Naive thymus-derived CD8-positive, alpha-beta T cell (primary cell): ENCODE measurements around the gene MUC5B. TPM values are rescaled to one million over a fixed set of nuclear protein-coding genes. Genes with fewer than 3 reads are reported as not detected.
A peak's percentile ranks its signal among the peaks of the same experiment; 100 is the strongest.
"Not testable (repeated sequence)": the region's sequence is repeated elsewhere in the genome, so short reads cannot be mapped to it uniquely, and the experiment has no call there.

ENCODE experiments used
- ATAC-seq, 2 donors: fragments of 150-1000 bp; cut with Tn5 transposase in 1 of 2; sonication (Bioruptor Pico), chemical (Tn5 transposase) in 1 of 2; 1 replicate in 1 of 2; 2 replicates in 1 of 2; pipeline ENCODE4 v1.10.0; 2021; ENCODE audit warnings: mild to moderate bottlenecking in 2 of 2, moderate library complexity in 2 of 2
- POLR2A ChIA-PET: fragments of 350-600 bp; sonication (Branson Sonifier 250); formaldehyde crosslinking; loops from one replicate; lab custom pipeline; 2021; ENCODE audit warnings: antibody characterized with exemption; lab: Charles Lee
- DNase-seq, 10 donors: peaks; one replicate each; pipeline versions ENCODE4 v3.0.0 to v3.0.0-alpha.2; 2020 to 2022
- H3K27ac Mint-ChIP-seq, 10 donors: one replicate each; pipeline ENCODE4 v1.8.0; 2020 to 2022; ENCODE audit warnings: mild to moderate bottlenecking in 10 of 10, mixed read lengths in 10 of 10, moderate library complexity in 4 of 10, inconsistent platforms in 1 of 10
- H3K27me3 Mint-ChIP-seq, 5 donors: one replicate each; pipeline ENCODE4 v1.8.0; 2021 to 2022; ENCODE audit warnings: mixed read lengths in 5 of 5
- H3K36me3 Mint-ChIP-seq, 3 donors: one replicate each; pipeline ENCODE4 v1.8.0; 2020 to 2022; ENCODE audit warnings: mixed read lengths in 3 of 3, mild to moderate bottlenecking in 2 of 3, inconsistent platforms in 1 of 3
- H3K4me1 Mint-ChIP-seq, 4 donors: one replicate each; pipeline ENCODE4 v1.8.0; 2021 to 2022; ENCODE audit warnings: mixed read lengths in 4 of 4
- H3K4me3 Mint-ChIP-seq, 10 donors: one replicate each; pipeline ENCODE4 v1.8.0; 2020 to 2022; ENCODE audit warnings: mild to moderate bottlenecking in 10 of 10, mixed read lengths in 10 of 10, moderate library complexity in 6 of 10, inconsistent platforms in 1 of 10
- H3K9me3 Mint-ChIP-seq, 9 donors: one replicate each; pipeline ENCODE4 v1.8.0; 2020 to 2022; ENCODE audit warnings: mixed read lengths in 9 of 9, mild to moderate bottlenecking in 3 of 9, inconsistent platforms in 1 of 9, moderate library complexity in 1 of 9
- polyA plus RNA-seq, 3 donors: library from polyadenylated mRNA; unstranded; fragments of 300-500 nt; fragmentation: Illumina TruSeq; gene quantifications; one replicate each; pipeline ENCODE4 v1.2.3, GENCODE V29; 2021
- total RNA-seq, 8 experiments: library from RNA in 2 of 8; stranded (reverse) in 2 of 8; gene quantifications; one replicate each; pipeline ENCODE4 v1.2.3 and lab custom pipeline; 2021 to 2026

Gene MUC5B, protein sequence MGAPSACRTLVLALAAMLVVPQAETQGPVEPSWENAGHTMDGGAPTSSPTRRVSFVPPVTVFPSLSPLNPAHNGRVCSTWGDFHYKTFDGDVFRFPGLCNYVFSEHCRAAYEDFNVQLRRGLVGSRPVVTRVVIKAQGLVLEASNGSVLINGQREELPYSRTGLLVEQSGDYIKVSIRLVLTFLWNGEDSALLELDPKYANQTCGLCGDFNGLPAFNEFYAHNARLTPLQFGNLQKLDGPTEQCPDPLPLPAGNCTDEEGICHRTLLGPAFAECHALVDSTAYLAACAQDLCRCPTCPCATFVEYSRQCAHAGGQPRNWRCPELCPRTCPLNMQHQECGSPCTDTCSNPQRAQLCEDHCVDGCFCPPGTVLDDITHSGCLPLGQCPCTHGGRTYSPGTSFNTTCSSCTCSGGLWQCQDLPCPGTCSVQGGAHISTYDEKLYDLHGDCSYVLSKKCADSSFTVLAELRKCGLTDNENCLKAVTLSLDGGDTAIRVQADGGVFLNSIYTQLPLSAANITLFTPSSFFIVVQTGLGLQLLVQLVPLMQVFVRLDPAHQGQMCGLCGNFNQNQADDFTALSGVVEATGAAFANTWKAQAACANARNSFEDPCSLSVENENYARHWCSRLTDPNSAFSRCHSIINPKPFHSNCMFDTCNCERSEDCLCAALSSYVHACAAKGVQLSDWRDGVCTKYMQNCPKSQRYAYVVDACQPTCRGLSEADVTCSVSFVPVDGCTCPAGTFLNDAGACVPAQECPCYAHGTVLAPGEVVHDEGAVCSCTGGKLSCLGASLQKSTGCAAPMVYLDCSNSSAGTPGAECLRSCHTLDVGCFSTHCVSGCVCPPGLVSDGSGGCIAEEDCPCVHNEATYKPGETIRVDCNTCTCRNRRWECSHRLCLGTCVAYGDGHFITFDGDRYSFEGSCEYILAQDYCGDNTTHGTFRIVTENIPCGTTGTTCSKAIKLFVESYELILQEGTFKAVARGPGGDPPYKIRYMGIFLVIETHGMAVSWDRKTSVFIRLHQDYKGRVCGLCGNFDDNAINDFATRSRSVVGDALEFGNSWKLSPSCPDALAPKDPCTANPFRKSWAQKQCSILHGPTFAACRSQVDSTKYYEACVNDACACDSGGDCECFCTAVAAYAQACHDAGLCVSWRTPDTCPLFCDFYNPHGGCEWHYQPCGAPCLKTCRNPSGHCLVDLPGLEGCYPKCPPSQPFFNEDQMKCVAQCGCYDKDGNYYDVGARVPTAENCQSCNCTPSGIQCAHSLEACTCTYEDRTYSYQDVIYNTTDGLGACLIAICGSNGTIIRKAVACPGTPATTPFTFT (N-terminal part only)
- total RNA-seq, result not detected
- polyA plus RNA-seq, result not detected
- total RNA-seq (lab: John Stamatoyannopoulos, UW), result 0 to 0.17 (median 0) reads per million in 6 experiments

DNA sequence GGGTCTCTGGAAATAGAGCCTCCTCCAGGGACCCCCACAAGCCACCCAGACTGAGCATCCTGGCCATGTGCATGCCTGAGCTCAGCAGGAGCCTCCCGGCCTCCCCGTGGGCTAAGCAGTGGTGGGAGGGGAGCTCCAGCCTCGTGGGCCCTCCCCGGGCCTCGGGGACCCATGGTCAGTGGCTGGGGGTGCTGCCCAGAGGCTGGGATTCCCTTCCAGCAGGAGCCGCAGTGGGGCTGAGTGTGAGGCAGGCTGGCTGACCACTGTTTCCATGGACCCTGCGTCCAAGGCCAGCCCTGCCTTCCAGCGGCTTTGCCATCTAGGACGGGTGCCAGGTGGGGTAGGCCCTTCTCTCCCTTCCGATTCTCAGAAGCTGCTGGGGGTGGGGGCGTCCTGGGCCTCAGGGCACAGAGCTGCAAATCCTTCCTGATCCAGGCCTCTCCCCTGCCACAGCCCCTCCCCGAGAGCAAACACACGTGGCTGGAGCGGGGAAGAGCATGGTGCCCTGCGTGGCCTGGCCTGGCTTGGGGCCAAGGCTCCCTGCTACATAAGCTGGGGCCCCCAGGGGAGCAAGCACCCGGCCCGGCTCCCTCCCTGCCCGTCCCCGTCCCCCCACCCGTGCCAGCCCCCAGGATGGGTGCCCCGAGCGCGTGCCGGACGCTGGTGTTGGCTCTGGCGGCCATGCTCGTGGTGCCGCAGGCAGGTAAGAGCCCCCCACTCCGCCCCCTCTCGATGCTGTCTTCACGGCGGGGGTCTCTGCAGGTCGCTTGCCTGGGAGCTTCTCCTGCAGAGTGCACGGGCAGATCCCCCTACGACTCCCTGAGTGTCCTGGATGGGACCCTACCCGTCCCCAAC lies at the start of gene MUC5B:
Gene MUC5B (plus strand): TSS at position 576 of the 855 bp plus-strand sequence. CDS start 58 bp downstream, at position 634.
- no peaks in the 10 kb centered on the region for H3K4me1 Mint-ChIP-seq
- no peak for ATAC-seq
- DNase-seq, result peak in 2 of 10 donors; percentile 5 to 31
- no peak within 1 kb of the TSS for H3K4me3 Mint-ChIP-seq
- POLR2A ChIA-PET, result no interaction called here
- peaks cover 1 to 18% (median 11%) of the 10 kb centered on the region in 5 donors for H3K27me3 Mint-ChIP-seq
- H3K36me3 Mint-ChIP-seq, result no peaks in the 10 kb centered on the region
- H3K9me3 Mint-ChIP-seq, result peaks cover 0 to 4% (median 0%) of the 10 kb centered on the region in 9 donors
- H3K27ac Mint-ChIP-seq, result no peak within 1 kb of the TSS

DNA sequence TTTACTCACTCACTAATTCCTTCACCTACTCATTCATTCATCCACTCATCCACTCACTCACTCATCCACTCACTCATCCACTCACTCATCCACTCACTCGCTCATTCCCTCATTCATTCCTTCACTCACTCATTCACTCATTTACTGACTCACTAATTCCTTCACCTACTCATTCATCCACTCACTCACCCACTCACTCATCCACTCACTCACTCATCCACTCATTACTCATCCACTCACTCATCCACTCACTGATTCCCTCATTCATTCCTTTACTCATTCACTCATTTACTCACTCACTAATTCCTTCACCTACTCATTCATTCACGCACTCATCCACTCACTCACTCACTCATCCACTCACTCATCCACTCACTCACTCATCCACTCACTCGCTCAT lies 49.5 kb upstream of the MUC5B start:
- ATAC-seq, H3K4me3 Mint-ChIP-seq, DNase-seq, H3K4me1 Mint-ChIP-seq, POLR2A ChIA-PET, H3K27ac Mint-ChIP-seq, H3K27me3 Mint-ChIP-seq, H3K36me3 Mint-ChIP-seq, H3K9me3 Mint-ChIP-seq: not testable (repeated sequence)

DNA sequence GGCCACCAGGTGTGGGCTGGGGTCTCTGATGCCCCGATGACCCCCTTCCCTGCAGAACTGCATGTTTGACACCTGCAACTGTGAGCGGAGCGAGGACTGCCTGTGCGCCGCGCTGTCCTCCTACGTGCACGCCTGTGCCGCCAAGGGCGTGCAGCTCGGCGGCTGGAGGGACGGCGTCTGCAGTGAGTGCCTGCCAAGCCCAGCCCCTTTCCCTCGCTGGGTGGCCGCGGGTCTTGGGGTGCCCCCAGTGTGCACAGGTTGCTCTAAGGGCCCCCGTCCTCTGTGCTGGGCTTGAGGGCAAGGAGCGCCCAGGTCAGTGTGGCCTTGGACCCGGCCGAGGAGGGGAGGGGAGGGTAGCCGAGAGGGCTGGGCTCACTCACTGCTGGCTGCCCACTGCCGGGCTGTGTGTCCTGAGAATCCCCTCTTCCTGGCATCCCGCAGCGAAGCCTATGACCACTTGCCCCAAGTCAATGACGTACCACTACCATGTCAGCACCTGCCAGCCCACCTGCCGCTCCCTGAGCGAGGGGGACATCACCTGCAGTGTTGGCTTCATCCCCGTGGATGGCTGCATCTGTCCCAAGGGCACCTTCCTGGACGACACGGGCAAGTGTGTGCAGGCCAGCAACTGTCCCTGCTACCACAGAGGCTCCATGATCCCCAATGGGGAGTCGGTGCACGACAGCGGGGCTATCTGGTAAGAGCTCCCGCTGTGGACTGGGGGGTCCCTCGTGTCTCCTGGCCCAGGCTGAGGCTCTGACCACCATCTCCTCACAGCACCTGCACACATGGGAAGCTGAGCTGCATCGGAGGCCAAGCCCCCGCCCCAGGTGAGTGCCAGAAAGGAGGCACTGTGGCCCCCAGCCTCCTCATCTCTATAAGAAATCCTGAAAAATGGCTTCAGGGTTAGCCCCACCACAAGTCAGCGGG lies 48.2 kb upstream of the MUC5B start:
- POLR2A ChIA-PET, result no interaction called here
- Mint-ChIP-seq H3K27me3 (peaks cover 0 to 8% (median 5%) of the 10 kb centered on the region in 5 donors), H3K4me1 (peaks cover 0 to 2% (median 0%) of the 10 kb centered on the region in 4 donors), H3K4me3 (no peak overlapping the region), H3K9me3 (peaks cover 0 to 4% (median 0%) of the 10 kb centered on the region in 9 donors), H3K36me3 (no peaks in the 10 kb centered on the region), H3K27ac (no peak overlapping the region)
- DNase-seq, result no peak
- no peak for ATAC-seq

DNA sequence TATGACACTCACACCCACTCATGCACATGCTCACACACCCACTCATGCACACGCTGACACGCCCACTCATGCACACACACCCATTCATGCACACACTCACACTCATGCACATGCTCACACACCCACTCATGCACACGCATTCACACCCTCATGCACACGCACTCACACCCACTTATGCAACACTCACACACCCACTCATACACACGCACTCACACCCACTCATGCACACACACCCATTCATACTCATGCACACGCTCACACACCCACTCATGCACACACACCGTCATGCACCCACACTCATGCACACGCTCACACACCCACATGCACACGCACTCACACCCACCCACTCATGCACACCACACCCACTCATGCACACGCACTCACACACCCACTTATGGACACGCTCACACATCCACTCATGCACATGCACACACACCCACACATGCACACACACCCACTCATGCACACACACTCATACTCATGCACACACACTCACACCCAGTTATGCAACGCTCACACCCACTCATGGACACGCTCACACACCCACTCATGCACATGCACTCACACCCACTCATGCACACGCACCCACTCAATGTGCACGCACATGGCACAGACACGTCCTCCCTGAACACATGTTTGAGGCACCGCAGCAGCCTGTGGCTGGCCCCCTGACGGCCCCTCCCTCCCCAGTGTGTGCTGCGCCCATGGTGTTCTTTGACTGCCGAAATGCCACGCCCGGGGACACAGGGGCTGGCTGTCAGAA lies 47.2 kb upstream of the MUC5B start:
- DNase-seq (no peak), ATAC-seq (no peak)
- POLR2A ChIA-PET, result no interaction called here
- H3K4me3 Mint-ChIP-seq, result no peak overlapping the region
- H3K27ac Mint-ChIP-seq, result peak overlapping the region in 1 of 10 donors; percentile 80
- H3K9me3 Mint-ChIP-seq, result peaks cover 0 to 4% (median 0%) of the 10 kb centered on the region in 9 donors
- H3K27me3 Mint-ChIP-seq, result peaks cover 0 to 8% (median 5%) of the 10 kb centered on the region in 5 donors
- peaks cover 0 to 2% (median 0%) of the 10 kb centered on the region in 4 donors for H3K4me1 Mint-ChIP-seq
- no peaks in the 10 kb centered on the region for H3K36me3 Mint-ChIP-seq

DNA sequence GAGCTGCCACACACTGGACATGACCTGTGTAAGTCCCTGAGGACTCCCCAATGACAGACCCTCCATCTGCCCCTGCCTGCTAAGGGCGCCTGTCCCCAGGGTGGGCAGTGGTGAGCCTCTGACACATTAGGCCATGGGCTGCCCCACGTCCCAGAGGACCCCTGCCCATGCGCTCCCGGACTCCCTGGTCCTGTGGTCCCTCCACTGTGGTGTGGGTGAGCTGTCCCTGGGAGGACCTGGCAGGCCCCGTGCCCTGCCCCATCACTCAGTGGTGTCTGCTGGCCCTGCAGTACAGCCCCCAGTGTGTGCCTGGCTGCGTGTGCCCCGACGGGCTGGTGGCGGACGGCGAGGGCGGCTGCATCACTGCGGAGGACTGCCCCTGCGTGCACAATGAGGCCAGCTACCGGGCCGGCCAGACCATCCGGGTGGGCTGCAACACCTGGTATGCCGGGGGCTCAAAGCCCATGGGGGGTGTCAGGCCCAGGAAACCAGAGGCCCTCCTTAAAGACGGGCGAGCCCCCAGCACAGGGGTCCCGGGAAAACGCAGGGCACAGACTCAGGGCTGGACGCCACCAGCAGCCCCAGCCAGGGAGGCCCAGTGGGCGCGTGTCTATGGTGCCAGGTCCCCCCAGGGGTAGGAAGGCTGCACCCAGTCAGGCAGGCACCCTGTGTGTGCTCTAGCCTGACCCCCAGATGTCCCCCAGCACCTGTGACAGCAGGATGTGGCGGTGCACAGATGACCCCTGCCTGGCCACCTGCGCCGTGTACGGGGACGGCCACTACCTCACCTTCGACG lies 46.4 kb upstream of the MUC5B start:
- Mint-ChIP-seq H3K4me1 (peaks cover 0 to 2% (median under 1%) of the 10 kb centered on the region in 4 donors), H3K4me3 (no peak overlapping the region)
- no peak for ATAC-seq

DNA sequence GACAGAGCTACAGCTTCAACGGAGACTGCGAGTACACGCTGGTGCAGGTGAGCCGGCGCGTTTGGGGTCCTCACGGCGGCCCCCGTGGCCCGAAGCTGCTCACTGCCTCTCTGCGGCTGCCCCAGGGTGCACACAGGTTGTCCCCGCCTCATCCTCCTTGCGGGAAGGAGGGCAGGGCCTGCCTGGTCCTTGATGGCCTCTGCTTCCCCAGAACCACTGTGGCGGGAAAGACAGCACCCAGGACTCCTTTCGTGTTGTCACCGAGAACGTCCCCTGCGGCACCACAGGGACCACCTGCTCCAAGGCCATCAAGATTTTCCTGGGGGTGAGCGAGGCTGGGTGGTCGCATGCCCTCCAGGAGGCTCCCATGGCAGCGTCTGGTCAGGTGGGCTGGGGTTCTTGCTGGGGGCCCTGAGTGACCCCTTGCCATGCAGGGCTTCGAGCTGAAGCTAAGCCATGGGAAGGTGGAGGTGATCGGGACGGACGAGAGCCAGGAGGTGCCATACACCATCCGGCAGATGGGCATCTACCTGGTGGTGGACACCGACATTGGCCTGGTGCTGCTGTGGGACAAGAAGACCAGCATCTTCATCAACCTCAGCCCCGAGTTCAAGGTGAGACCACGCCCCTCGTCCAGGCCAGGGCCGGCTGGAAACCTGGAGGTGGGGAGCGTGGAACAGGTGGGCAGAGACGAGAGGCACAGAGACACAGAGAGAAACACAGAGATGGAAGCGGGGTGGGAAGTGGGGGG lies 45.7 kb upstream of the MUC5B start:
- DNase-seq (no peak), ATAC-seq (no peak)
- H3K27ac Mint-ChIP-seq, result no peak overlapping the region
- H3K27me3 Mint-ChIP-seq, result peaks cover 0 to 8% (median 5%) of the 10 kb centered on the region in 5 donors
- peaks cover 0 to 7% (median 4%) of the 10 kb centered on the region in 4 donors for H3K4me1 Mint-ChIP-seq
- H3K4me3 Mint-ChIP-seq, result no peak overlapping the region
- POLR2A ChIA-PET, result no interaction called here
- no peaks in the 10 kb centered on the region for H3K9me3 Mint-ChIP-seq
- no peaks in the 10 kb centered on the region for H3K36me3 Mint-ChIP-seq

More for the DNA sequence above, 46.4 kb upstream of the MUC5B start:
- no peak for DNase-seq
- H3K27me3 Mint-ChIP-seq, result peaks cover 0 to 8% (median 5%) of the 10 kb centered on the region in 5 donors
- POLR2A ChIA-PET, result no interaction called here
- no peak overlapping the region for H3K27ac Mint-ChIP-seq
- peaks cover 0 to 2% (median 0%) of the 10 kb centered on the region in 9 donors for H3K9me3 Mint-ChIP-seq
- H3K36me3 Mint-ChIP-seq, result no peaks in the 10 kb centered on the region

DNA sequence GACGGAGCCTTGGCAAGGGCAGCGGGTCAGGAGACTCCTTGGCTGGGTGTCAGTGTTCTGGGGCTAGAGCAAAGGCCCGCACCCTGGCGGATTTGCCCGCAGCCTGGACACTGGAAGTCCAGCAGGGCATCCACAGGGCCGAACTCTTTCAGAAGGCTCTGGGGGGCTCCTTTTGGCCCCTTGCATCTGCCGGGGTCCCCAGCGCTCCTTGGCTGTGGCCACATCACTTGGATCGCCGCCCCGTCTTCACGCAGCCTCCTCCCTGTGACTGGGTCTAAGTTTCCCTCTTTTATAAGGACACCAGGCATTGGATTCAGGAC lies 45.1 kb upstream of the MUC5B start:
- Mint-ChIP-seq H3K4me1 (peaks cover 0 to 7% (median 4%) of the 10 kb centered on the region in 4 donors), H3K36me3 (no peaks in the 10 kb centered on the region), H3K9me3 (no peaks in the 10 kb centered on the region), H3K4me3 (no peak overlapping the region), H3K27me3 (peaks cover 0 to 8% (median 5%) of the 10 kb centered on the region in 5 donors), H3K27ac (no peak overlapping the region)
- POLR2A ChIA-PET, result no interaction called here
- DNase-seq (no peak), ATAC-seq (no peak)

DNA sequence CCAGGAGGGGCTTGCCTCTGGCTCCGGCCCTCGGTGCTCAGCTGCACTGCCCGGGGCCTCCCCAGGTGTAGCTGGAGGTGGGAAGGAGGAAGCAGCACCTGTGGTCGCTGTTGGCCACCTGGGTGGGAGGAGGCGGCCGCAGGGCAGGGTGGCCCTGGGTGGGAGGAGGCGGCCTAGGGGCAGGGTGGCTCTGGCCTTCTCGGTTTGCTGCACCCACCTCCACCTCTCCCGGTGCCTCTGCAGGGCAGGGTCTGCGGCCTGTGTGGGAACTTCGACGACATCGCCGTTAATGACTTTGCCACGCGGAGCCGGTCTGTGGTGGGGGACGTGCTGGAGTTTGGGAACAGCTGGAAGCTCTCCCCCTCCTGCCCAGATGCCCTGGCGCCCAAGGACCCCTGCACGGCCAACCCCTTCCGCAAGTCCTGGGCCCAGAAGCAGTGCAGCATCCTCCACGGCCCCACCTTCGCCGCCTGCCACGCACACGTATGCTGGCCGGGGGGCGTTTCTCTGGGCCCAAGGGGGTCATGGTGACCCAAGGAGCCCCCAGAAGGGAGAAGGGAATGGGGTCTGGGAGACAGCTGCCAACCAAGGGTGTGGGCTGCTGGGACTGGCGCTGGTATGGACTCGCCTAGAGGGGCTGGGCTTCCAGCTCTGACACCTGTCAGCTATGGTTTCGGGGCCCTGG lies 44.5 kb upstream of the MUC5B start:
- no peak overlapping the region for H3K27ac Mint-ChIP-seq
- no peaks in the 10 kb centered on the region for H3K9me3 Mint-ChIP-seq
- no peaks in the 10 kb centered on the region for H3K36me3 Mint-ChIP-seq
- no peak for ATAC-seq
- H3K4me3 Mint-ChIP-seq, result no peak overlapping the region
- no peak for DNase-seq
- POLR2A ChIA-PET, result no interaction called here
- peaks cover 0 to 8% (median 5%) of the 10 kb centered on the region in 5 donors for H3K27me3 Mint-ChIP-seq
- peaks cover 0 to 7% (median 4%) of the 10 kb centered on the region in 4 donors for H3K4me1 Mint-ChIP-seq

DNA sequence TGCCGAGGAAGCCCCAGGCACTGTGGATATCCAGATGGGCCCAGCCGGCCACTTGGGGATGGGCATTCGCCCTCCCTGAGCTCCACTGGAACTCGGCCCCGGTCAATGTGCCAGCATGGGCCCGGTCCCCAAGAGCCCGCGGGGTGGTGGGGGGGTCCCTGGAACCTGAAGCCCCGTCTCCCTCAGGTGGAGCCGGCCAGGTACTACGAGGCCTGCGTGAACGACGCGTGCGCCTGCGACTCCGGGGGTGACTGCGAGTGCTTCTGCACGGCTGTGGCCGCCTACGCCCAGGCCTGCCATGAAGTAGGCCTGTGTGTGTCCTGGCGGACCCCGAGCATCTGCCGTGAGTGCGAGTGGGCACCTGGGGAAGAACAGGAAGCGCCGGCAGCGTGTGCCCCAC lies 44.0 kb upstream of the MUC5B start:
- Mint-ChIP-seq H3K4me3 (no peak overlapping the region), H3K36me3 (no peaks in the 10 kb centered on the region), H3K27me3 (peaks cover 0 to 8% (median 5%) of the 10 kb centered on the region in 5 donors), H3K27ac (no peak overlapping the region), H3K4me1 (peaks cover 0 to 7% (median 4%) of the 10 kb centered on the region in 4 donors), H3K9me3 (no peaks in the 10 kb centered on the region)
- DNase-seq (no peak), ATAC-seq (no peak)
- POLR2A ChIA-PET, result no interaction called here
